Suprapubic skin (tissue), 3 donors: ENCODE measurements around the gene AVL9.

Source experiments
- POLR2A ChIP-seq, 2 donors: fragments of 450-650 bp; IDR thresholded peaks; one replicate each; pipeline ENCODE4 v1.6.1; 2017; ENCODE audit warnings: antibody characterized with exemption in 2 of 2, mild to moderate bottlenecking in 2 of 2, moderate library complexity in 2 of 2
- TF ChIP-seq, protein P1 (sequence below), 2 donors: fragments of 200-600 bp in 1 of 2; fragments of 450-650 bp in 1 of 2; sonication (generic) in 1 of 2; IDR thresholded peaks; one replicate each; pipeline ENCODE4 v1.5.1; 2016 to 2019; ENCODE audit warnings: antibody characterized with exemption in 2 of 2, mild to moderate bottlenecking in 1 of 2, moderate library complexity in 1 of 2

DNA sequence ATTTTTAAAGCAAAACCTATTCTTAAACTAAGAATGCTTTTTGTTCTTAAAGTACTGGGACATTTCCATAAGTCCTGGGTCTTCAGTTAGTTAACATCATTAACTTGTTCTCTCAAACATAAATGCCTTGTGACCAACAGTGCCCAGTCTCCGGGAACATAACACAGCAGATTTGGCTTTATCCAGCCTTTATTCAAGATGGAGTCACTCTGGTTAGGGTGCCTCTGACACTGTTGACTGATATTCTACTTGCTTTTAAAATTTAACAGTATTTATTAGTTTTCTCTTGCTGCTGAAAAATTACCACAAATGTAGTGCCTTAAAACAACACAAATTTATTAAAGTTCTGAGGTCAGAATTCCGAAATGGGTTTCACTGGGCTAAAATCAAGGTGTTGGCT, 44.1 kb downstream of the AVL9 start:
- TF ChIP-seq, protein P1, sequence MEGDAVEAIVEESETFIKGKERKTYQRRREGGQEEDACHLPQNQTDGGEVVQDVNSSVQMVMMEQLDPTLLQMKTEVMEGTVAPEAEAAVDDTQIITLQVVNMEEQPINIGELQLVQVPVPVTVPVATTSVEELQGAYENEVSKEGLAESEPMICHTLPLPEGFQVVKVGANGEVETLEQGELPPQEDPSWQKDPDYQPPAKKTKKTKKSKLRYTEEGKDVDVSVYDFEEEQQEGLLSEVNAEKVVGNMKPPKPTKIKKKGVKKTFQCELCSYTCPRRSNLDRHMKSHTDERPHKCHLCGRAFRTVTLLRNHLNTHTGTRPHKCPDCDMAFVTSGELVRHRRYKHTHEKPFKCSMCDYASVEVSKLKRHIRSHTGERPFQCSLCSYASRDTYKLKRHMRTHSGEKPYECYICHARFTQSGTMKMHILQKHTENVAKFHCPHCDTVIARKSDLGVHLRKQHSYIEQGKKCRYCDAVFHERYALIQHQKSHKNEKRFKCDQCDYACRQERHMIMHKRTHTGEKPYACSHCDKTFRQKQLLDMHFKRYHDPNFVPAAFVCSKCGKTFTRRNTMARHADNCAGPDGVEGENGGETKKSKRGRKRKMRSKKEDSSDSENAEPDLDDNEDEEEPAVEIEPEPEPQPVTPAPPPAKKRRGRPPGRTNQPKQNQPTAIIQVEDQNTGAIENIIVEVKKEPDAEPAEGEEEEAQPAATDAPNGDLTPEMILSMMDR (IDR thresholded peaks at IDR 0.05): no peak
- TF ChIP-seq POLR2A (IDR thresholded peaks at IDR 0.05): no peak
